H9 (cell line): ENCODE measurements around the gene SCNN1B. TPM values are rescaled to one million over a fixed set of nuclear protein-coding genes. Genes with fewer than 3 reads are reported as not detected.

Experiments used
- DNase-seq: peaks from one replicate; pipeline ENCODE4 v3.0.0-alpha.2; 2017
- H2AFZ ChIP-seq: one replicate; pipeline ENCODE4 v1.6.1; 2013; ENCODE audit warnings: mild to moderate bottlenecking, low read length, control low read depth, moderate library complexity
- H2AK5ac ChIP-seq: 2 replicates; pipeline ENCODE4 v1.6.1; 2013; ENCODE audit warnings: low read length, control low read depth, mixed read lengths; ENCODE audit not compliant: insufficient read length
- H2BK120ac ChIP-seq: one replicate; pipeline ENCODE4 v1.6.1; 2013; ENCODE audit warnings: low read depth, mild to moderate bottlenecking, low read length, control low read depth, inconsistent platforms; ENCODE audit not compliant: poor library complexity, severe bottlenecking
- H2BK12ac ChIP-seq: 2 replicates; pipeline ENCODE4 v1.6.1; 2013; ENCODE audit warnings: low read length, control low read depth, mixed read lengths, low read depth; ENCODE audit not compliant: insufficient read length
- H2BK15ac ChIP-seq: 2 replicates; pipeline ENCODE4 v1.6.1; 2013; ENCODE audit warnings: low read depth, low read length, control low read depth
- H2BK20ac ChIP-seq: one replicate; pipeline ENCODE4 v1.6.1; 2013; ENCODE audit warnings: low read depth, mild to moderate bottlenecking, low read length, control low read depth, inconsistent platforms; ENCODE audit not compliant: poor library complexity, severe bottlenecking
- H2BK5ac ChIP-seq: 2 replicates; pipeline ENCODE4 v1.6.1; 2013; ENCODE audit warnings: low read length, control low read depth, mixed read lengths; ENCODE audit not compliant: insufficient read length
- H3K14ac ChIP-seq: 2 replicates; pipeline ENCODE4 v1.6.1; 2013; ENCODE audit warnings: low read length, control low read depth; ENCODE audit not compliant: insufficient read depth
- H3K18ac ChIP-seq: 2 replicates; pipeline ENCODE4 v1.6.1; 2013; ENCODE audit warnings: low read depth, mild to moderate bottlenecking, mixed read lengths, low read length, control low read depth; ENCODE audit not compliant: insufficient read length
- H3K23ac ChIP-seq: 2 replicates; pipeline ENCODE4 v1.6.1; 2013; ENCODE audit warnings: low read length, control low read depth, mixed read lengths, low read depth; ENCODE audit not compliant: insufficient read length
- H3K23me2 ChIP-seq: 2 replicates; pipeline ENCODE4 v1.6.1; 2013; ENCODE audit warnings: low read depth, mild to moderate bottlenecking, mixed read lengths, low read length, control low read depth; ENCODE audit not compliant: insufficient read length, poor library complexity, severe bottlenecking
- H3K27ac ChIP-seq: 2 replicates; pipeline ENCODE4 v1.5.1; 2013; ENCODE audit warnings: low read length, control low read depth, mixed read lengths, low read depth; ENCODE audit not compliant: insufficient read length
- H3K27me3 ChIP-seq: 2 replicates; pipeline ENCODE4 v1.6.1; 2013; ENCODE audit warnings: low read length, control low read depth, inconsistent platforms; ENCODE audit not compliant: insufficient read depth
- H3K4ac ChIP-seq: 2 replicates; pipeline ENCODE4 v1.6.1; 2013; ENCODE audit warnings: low read depth, mild to moderate bottlenecking, control low read depth, inconsistent platforms, low read length, moderate library complexity
- H3K4me1 ChIP-seq: 2 replicates; pipeline ENCODE4 v1.6.1; 2013; ENCODE audit warnings: low read length, control low read depth, inconsistent platforms; ENCODE audit not compliant: insufficient read depth
- H3K4me2 ChIP-seq: 2 replicates; pipeline ENCODE4 v1.6.1; 2013; ENCODE audit warnings: low read length, control low read depth, mixed read lengths; ENCODE audit not compliant: insufficient read length, insufficient read depth
- H3K56ac ChIP-seq: 2 replicates; pipeline ENCODE4 v1.6.1; 2013; ENCODE audit warnings: low read depth, mild to moderate bottlenecking, mixed read lengths, low read length, control low read depth; ENCODE audit not compliant: insufficient read length
- H3K79me1 ChIP-seq: 2 replicates; pipeline ENCODE4 v1.6.1; 2013; ENCODE audit warnings: low read depth, mild to moderate bottlenecking, moderate library complexity, low read length, control low read depth, inconsistent platforms; ENCODE audit not compliant: insufficient read depth, poor library complexity, severe bottlenecking
- H3K79me2 ChIP-seq: 2 replicates; pipeline ENCODE4 v1.6.1; 2013; ENCODE audit warnings: low read length, control low read depth, inconsistent platforms; ENCODE audit not compliant: insufficient read depth
- H3K9ac ChIP-seq: 2 replicates; pipeline ENCODE4 v1.6.1; 2013; ENCODE audit warnings: low read length, control low read depth, mixed read lengths; ENCODE audit not compliant: insufficient read length; ENCODE audit errors: extremely low read depth
- H3K9me3 ChIP-seq: one replicate; pipeline ENCODE4 v1.6.1; 2013; ENCODE audit warnings: low read depth, low read length, inconsistent platforms; ENCODE audit not compliant: control insufficient read depth
- H3T11ph ChIP-seq: one replicate; pipeline ENCODE4 v1.6.1; 2013; ENCODE audit warnings: mild to moderate bottlenecking, low read length, control low read depth, inconsistent platforms
- H4K20me1 ChIP-seq: one replicate; pipeline ENCODE4 v1.6.1; 2013; ENCODE audit not compliant: control insufficient read depth, insufficient read length, insufficient read depth
- H4K5ac ChIP-seq: 2 replicates; pipeline ENCODE4 v1.6.1; 2013; ENCODE audit warnings: low read depth, mild to moderate bottlenecking, mixed read lengths, low read length, control low read depth; ENCODE audit not compliant: insufficient read length
- H4K8ac ChIP-seq: replicated peaks from 2 replicates; pipeline ENCODE4 v1.6.1; 2013; ENCODE audit warnings: low read length, control low read depth, mixed read lengths, low read depth; ENCODE audit not compliant: insufficient read length
- H4K91ac ChIP-seq: 2 replicates; pipeline ENCODE4 v1.6.1; 2013; ENCODE audit warnings: low read depth, mild to moderate bottlenecking, moderate library complexity, mixed read lengths, low read length, control low read depth; ENCODE audit not compliant: insufficient read length
- H3K27ac Mint-ChIP-seq, 3 experiments: 2 replicates in 2 of 3; 3 replicates in 1 of 3; pipeline ENCODE4 v1.8.0; 2020 to 2021; ENCODE audit warnings: mixed read lengths in 3 of 3, mild to moderate bottlenecking in 1 of 3, moderate library complexity in 1 of 3
- H3K27me3 Mint-ChIP-seq: 2 replicates; pipeline ENCODE4 v1.8.0; 2021; ENCODE audit warnings: low read depth, mild to moderate bottlenecking, moderate library complexity, mixed read lengths
- H3K36me3 Mint-ChIP-seq, 3 experiments: 2 replicates in 2 of 3; 3 replicates in 1 of 3; pipeline ENCODE4 v1.8.0; 2020 to 2021; ENCODE audit warnings: low read depth in 3 of 3, mixed read lengths in 3 of 3; ENCODE audit not compliant: insufficient read depth in 1 of 3
- H3K4me1 Mint-ChIP-seq, 2 experiments: 2 replicates each; pipeline ENCODE4 v1.8.0; 2020; ENCODE audit warnings: mixed read lengths in 2 of 2
- H3K4me3 Mint-ChIP-seq, 2 experiments: 2 replicates in 1 of 2; 3 replicates in 1 of 2; pipeline ENCODE4 v1.8.0; 2020 to 2021; ENCODE audit warnings: mild to moderate bottlenecking in 2 of 2, mixed read lengths in 2 of 2, moderate library complexity in 1 of 2
- H3K9me3 Mint-ChIP-seq, 2 experiments: 2 replicates in 1 of 2; 3 replicates in 1 of 2; pipeline ENCODE4 v1.8.0; 2020; ENCODE audit warnings: mild to moderate bottlenecking in 2 of 2, mixed read lengths in 2 of 2, moderate library complexity in 1 of 2
- WGBS: extraction: QIAGEN DNeasy Blood & Tissue Kit; methylation state at CpG from one replicate; pipeline ENCODE4 v1.1.7; 2013; ENCODE audit warnings: missing lambda C conversion rate, low lambda C conversion rate, mixed read lengths; ENCODE audit not compliant: insufficient read length; ENCODE audit errors: extremely low coverage; 5-methylcytosine and 5-hydroxymethylcytosine counted together
- total RNA-seq: library from RNA; stranded (reverse); gene quantifications from 2 replicates; pipeline ENCODE4 v1.2.1, GENCODE V29; 2021
- TF ChIP-seq, protein P1 (sequence below): fragments of 200-600 bp; sonication (generic); conservative IDR thresholded peaks from 3 replicates; pipeline ENCODE4 v1.8.0; 2021; ENCODE audit warnings: antibody characterized with exemption, mild to moderate bottlenecking

The SCNN1B gene
- total RNA-seq, 1 experiment from 2014 or later: 0.11 TPM

DNA sequence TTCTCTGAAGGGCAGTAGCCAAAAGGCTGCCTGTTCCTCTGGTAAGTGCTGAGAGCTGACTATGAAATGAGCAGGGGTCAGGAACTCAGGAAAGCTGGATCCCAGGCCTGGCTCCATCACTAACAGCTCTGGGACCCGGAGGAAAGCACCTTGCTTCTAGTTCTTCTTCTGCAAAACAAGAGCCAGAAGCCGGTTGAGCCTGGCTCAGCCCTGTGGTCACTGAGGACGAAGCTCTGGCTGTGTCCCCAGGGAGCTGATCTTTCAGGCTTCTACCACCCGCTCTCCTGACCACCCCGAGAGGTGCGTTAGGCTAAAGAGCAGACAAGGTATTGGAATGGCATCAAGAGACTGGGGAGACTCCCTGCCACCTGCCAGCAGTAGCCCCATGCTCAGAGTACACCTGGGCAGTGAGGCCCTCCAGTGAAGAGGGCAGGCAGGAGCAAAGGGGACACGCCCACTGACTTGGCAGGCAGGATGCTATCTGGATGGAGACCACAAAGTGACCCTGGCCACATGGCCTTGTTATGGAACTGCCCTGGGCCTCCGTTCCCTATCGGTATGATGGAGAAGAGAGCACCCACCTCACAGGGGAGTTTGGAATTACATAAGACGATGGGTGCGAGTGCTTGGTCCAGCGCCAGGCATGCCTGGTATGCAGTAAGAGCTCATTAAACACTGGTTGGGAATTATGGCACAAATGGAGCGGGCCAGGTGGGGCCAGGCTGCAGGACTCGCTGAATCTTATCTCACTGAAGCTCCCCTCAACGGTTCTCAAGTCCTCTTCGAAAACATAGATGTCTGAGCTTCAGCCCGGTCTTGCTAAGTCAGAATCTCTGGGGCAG, 89.5 kb downstream of the SCNN1B start:
- Mint-ChIP-seq H3K4me3 (no peak overlapping the region), H3K4me1 (peaks cover 2 to 6% of the 10 kb centered on the region in 2 experiments; a peak in 3 of 4 replicates), H3K36me3 (peaks cover 15 to 66% (median 41%) of the 10 kb centered on the region in 3 experiments; a peak in 6 of 7 replicates), H3K27ac (peak overlapping the region in 1 of 3 experiments; percentile 83; a peak in 1 of 7 replicates), H3K27me3 (no peaks in the 10 kb centered on the region), H3K9me3 (no peaks in the 10 kb centered on the region)
- H3K4ac ChIP-seq: no peak overlapping the region
- H3K79me2 ChIP-seq: no peaks in the 10 kb centered on the region
- no peaks in the 10 kb centered on the region for H3K27me3 ChIP-seq
- H3T11ph ChIP-seq: no peak overlapping the region
- no peak overlapping the region for H4K91ac ChIP-seq
- no peak overlapping the region for H3K14ac ChIP-seq
- H3K9me3 ChIP-seq: no peaks in the 10 kb centered on the region
- H2BK15ac ChIP-seq: no peak overlapping the region
- no peak overlapping the region for H4K8ac ChIP-seq
- H2AFZ ChIP-seq: no peak overlapping the region
- H3K27ac ChIP-seq: no peak overlapping the region
- no peaks in the 10 kb centered on the region for H3K23me2 ChIP-seq
- H2BK120ac ChIP-seq: no peak overlapping the region
- no peaks in the 10 kb centered on the region for H3K4me1 ChIP-seq
- no peak overlapping the region for H2BK20ac ChIP-seq
- H3K18ac ChIP-seq: no peak overlapping the region
- no peak overlapping the region for H2BK12ac ChIP-seq
- no peak overlapping the region for H2BK5ac ChIP-seq
- no peak overlapping the region for H3K56ac ChIP-seq
- no peaks in the 10 kb centered on the region for H3K79me1 ChIP-seq
- no peak overlapping the region for H3K4me2 ChIP-seq
- TF ChIP-seq, protein P1, sequence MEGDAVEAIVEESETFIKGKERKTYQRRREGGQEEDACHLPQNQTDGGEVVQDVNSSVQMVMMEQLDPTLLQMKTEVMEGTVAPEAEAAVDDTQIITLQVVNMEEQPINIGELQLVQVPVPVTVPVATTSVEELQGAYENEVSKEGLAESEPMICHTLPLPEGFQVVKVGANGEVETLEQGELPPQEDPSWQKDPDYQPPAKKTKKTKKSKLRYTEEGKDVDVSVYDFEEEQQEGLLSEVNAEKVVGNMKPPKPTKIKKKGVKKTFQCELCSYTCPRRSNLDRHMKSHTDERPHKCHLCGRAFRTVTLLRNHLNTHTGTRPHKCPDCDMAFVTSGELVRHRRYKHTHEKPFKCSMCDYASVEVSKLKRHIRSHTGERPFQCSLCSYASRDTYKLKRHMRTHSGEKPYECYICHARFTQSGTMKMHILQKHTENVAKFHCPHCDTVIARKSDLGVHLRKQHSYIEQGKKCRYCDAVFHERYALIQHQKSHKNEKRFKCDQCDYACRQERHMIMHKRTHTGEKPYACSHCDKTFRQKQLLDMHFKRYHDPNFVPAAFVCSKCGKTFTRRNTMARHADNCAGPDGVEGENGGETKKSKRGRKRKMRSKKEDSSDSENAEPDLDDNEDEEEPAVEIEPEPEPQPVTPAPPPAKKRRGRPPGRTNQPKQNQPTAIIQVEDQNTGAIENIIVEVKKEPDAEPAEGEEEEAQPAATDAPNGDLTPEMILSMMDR: no peak
- H4K20me1 ChIP-seq: no peaks in the 10 kb centered on the region
- no peak for DNase-seq
- WGBS: no CpG with 5 or more reads among the region's 17 CpGs
- H3K23ac ChIP-seq: no peak overlapping the region
- no peak overlapping the region for H3K9ac ChIP-seq
- H2AK5ac ChIP-seq: no peak overlapping the region
- H4K5ac ChIP-seq: no peak overlapping the region
